ENCODE results near the gene COL9A3.

The COL9A3 gene

GRCh38 chr20:62825986-62826645 lies 9.3 kb downstream of the COL9A3 start:
- no peak overlapping the region for H3K4me3 ChIP-seq (ENCODE audit: low read length)
- no peak for TF ChIP-seq CTCF (IDR thresholded peaks at IDR 0.05; ENCODE audit: insufficient read depth, low read depth, low read length, missing control alignments)
- DNase-seq (ENCODE audit: low read depth) = no peak

- DNase-seq (ENCODE audit: low read depth) = no peak
- TF ChIP-seq CTCF (IDR thresholded peaks at IDR 0.05; ENCODE audit: insufficient read depth, low read depth, low read length, missing control alignments) = no peak
- no peak overlapping the region for H3K4me3 ChIP-seq (ENCODE audit: low read length)
These were observed 9.9 kb downstream of the COL9A3 start for GRCh38 chr20:62826646-62827310.

- H3K4me3 ChIP-seq (ENCODE audit: low read length) = no peak overlapping the region
- no peak for DNase-seq (ENCODE audit: low read depth)
- no peak for TF ChIP-seq CTCF (IDR thresholded peaks at IDR 0.05; ENCODE audit: insufficient read depth, low read depth, low read length, missing control alignments)
These were observed 10.6 kb downstream of the COL9A3 start for GRCh38 chr20:62827311-62828038.

GRCh38 chr20:62828051-62828450 lies 11.2 kb downstream of the COL9A3 start:
- no peak for DNase-seq (ENCODE audit: low read depth)
- no peak for TF ChIP-seq CTCF (IDR thresholded peaks at IDR 0.05; ENCODE audit: insufficient read depth, low read depth, low read length, missing control alignments)
- H3K4me3 ChIP-seq (ENCODE audit: low read length) = no peak overlapping the region

- no peak for TF ChIP-seq CTCF (IDR thresholded peaks at IDR 0.05; ENCODE audit: insufficient read depth, low read depth, low read length, missing control alignments)
- H3K4me3 ChIP-seq (ENCODE audit: low read length) = no peak overlapping the region
- no peak for DNase-seq (ENCODE audit: low read depth)
These were observed 11.8 kb downstream of the COL9A3 start for GRCh38 chr20:62828511-62829230.

GRCh38 chr20:62829231-62830230 lies 12.7 kb downstream of the COL9A3 start:
- DNase-seq (ENCODE audit: low read depth) = no peak
- H3K4me3 ChIP-seq (ENCODE audit: low read length) = no peak overlapping the region
- no peak for TF ChIP-seq CTCF (IDR thresholded peaks at IDR 0.05; ENCODE audit: insufficient read depth, low read depth, low read length, missing control alignments)
